H1 (cell line): ENCODE results near the gene SLC48A1. TPM values are rescaled to one million over a fixed set of nuclear protein-coding genes. Genes with fewer than 3 reads are reported as not detected.

Experiments used
- GTF2F1 ChIP-seq: IDR thresholded peaks from 2 replicates; pipeline ENCODE4 v1.6.1; 2012; ENCODE audit warnings: low read depth, low read length, improper control_type of control experiment, borderline replicate concordance
- KDM4A ChIP-seq: IDR thresholded peaks from one replicate; pipeline ENCODE4 v1.7.1; 2012; ENCODE audit warnings: low read depth, mild to moderate bottlenecking, moderate library complexity, low read length, inconsistent platforms; ENCODE audit not compliant: severe bottlenecking
- polyA plus RNA-seq, 7 experiments: library from polyadenylated mRNA; depleted of rRNA in 3 of 7; stranded (reverse) in 5 of 7; unstranded in 2 of 7; fragments of >200 nt in 5 of 7; fragments of 200-250 nt in 2 of 7; gene quantifications; 1 replicate in 5 of 7; 2 replicates in 1 of 7; 4 replicates in 1 of 7; pipeline versions ENCODE4 v1.2.1 to v1.2.3, GENCODE V29; 2011 to 2013; ENCODE audit warnings: missing spikeins in 2 of 7, mixed read lengths in 2 of 7
- total RNA-seq: library from RNA; stranded (reverse); fragmentation: NEBNext Ultra II Directional; extraction: Animal tissue kit (Norgen Biotek cat#: 25700); gene quantifications from 2 replicates; pipeline ENCODE4 v1.2.1, GENCODE V29; 2021

Gene SLC48A1
- total and polyA plus RNA-seq, 2 of the 8 experiments (the other 6 are each of a cell fraction or from before 2014, with no cell fraction given) = 9.5 to 14.1 TPM

GRCh38 chr12:47824198-47824597 lies 51.2 kb downstream of the SLC48A1 start (continued):
- TF ChIP-seq KDM4A (no peak), GTF2F1 (no peak)
